ENCODE results near the gene PSG7. TPM values are rescaled to one million over a fixed set of nuclear protein-coding genes. Genes with fewer than 3 reads are reported as not detected.
"Not testable (repeated sequence)": the region's sequence is repeated elsewhere in the genome, so short reads cannot be mapped to it uniquely, and the experiment has no call there.

The PSG7 gene
- total RNA-seq, 2 donors from 2014 or later, result not detected

DNA sequence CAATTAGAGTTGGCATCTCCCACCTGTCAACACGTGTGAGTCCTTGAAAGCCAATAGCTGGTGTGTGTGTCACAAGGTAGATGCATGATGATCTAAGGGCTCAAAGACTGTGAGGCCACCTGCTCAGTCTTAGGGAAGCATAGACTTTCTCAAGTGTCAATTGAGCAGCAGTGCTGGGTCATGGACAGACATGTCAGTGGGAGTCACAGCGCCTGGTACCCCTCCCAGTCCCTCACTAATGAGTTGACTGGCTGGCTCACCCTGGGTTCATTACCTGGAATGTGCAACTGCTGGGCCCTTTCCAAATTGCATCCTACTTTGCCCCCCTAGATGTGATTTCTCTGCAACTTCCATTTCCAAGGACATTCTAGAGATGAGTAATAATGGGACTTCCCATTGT is 10.2 kb downstream of the PSG7 start:
- Histone ChIP-seq H3K27ac (no peak overlapping the region), H3K36me3 (no peaks in the 10 kb centered on the region), H3K27me3 (replicated peaks; ENCODE audit: insufficient read depth) (no peaks in the 10 kb centered on the region), H3K4me1 (ENCODE audit: control insufficient read depth in 1 of 2, low read depth in 2 of 2) (no peaks in the 10 kb centered on the region), H3K4me3 (no peak overlapping the region), H3K9me3 (no peaks in the 10 kb centered on the region)
- DNase-seq (ENCODE audit: low spot score) (no peak), ATAC-seq (ENCODE audit: insufficient number of reproducible peaks, low FRiP score, low read depth) (no peak)
- TF ChIP-seq, protein P1, sequence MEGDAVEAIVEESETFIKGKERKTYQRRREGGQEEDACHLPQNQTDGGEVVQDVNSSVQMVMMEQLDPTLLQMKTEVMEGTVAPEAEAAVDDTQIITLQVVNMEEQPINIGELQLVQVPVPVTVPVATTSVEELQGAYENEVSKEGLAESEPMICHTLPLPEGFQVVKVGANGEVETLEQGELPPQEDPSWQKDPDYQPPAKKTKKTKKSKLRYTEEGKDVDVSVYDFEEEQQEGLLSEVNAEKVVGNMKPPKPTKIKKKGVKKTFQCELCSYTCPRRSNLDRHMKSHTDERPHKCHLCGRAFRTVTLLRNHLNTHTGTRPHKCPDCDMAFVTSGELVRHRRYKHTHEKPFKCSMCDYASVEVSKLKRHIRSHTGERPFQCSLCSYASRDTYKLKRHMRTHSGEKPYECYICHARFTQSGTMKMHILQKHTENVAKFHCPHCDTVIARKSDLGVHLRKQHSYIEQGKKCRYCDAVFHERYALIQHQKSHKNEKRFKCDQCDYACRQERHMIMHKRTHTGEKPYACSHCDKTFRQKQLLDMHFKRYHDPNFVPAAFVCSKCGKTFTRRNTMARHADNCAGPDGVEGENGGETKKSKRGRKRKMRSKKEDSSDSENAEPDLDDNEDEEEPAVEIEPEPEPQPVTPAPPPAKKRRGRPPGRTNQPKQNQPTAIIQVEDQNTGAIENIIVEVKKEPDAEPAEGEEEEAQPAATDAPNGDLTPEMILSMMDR (IDR thresholded peaks at IDR 0.05), result no peak

DNA sequence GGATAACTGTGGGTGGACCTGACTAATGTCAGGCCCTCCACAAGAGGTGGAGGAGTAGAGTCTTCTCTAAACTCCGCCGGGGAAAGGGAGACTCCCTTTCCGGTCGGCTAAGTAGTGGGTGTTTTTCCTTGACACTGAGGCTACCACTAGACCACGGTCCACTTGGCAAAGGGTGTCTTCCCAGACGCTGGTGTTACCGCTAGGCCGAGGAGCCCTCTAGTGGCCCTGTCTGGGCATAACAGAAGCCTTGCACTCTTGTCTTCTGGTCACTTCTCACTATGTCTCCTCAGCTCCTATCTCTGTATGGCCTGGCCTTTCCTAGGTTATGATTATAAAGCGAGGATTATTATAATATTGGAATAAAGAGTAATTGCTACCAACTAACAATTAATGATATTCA is 13.9 kb downstream of the PSG7 start:
- not testable (repeated sequence) for H3K9me3 ChIP-seq; H3K36me3 ChIP-seq; H3K27ac ChIP-seq; H3K4me3 ChIP-seq; H3K27me3 ChIP-seq (replicated peaks; ENCODE audit: insufficient read depth); ATAC-seq (ENCODE audit: insufficient number of reproducible peaks, low FRiP score, low read depth); DNase-seq (ENCODE audit: low spot score); H3K4me1 ChIP-seq (ENCODE audit: control insufficient read depth in 1 of 2, low read depth in 2 of 2)

DNA sequence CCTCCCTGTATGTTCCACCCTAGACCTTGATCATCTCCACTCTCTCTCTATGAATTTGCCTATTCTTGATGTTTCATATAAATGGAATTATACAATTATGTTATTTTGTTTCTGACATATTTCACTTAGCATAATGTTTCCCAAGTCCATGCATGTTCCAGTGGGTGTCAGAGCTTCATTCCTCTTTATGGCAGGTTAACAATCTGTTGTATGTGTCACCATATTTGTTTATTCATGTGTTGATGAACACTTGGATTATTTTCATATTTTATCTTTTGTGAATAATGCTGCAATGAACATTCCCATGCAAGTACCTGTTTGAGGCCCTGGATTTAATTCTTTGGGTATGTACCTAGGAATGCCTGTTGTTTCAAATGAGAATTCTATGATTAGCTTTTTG is 16.0 kb downstream of the PSG7 start:
- H3K4me3 ChIP-seq; H3K9me3 ChIP-seq; H3K27me3 ChIP-seq (replicated peaks; ENCODE audit: insufficient read depth); DNase-seq (ENCODE audit: low spot score); ATAC-seq (ENCODE audit: insufficient number of reproducible peaks, low FRiP score, low read depth); H3K36me3 ChIP-seq; H3K4me1 ChIP-seq (ENCODE audit: control insufficient read depth in 1 of 2, low read depth in 2 of 2); H3K27ac ChIP-seq: not testable (repeated sequence)

DNA sequence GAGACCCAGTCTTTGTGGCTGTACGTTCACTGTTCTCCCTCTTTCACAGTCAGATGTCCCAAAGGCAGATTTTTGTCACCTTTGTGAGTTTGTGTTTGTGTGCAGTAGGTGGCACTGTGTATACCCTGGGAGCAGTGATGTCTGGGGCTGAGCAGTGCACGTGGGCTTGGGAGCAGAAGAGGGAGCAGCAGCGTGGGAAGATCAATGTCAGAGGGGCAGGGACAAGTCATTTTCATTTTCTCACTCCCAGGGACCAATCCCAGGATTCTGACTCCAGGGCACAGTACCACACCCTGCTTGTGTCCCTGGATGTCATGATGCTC is 17.3 kb downstream of the PSG7 start:
- Histone ChIP-seq H3K4me1 (ENCODE audit: control insufficient read depth in 1 of 2, low read depth in 2 of 2) (no peaks in the 10 kb centered on the region), H3K36me3 (no peaks in the 10 kb centered on the region), H3K9me3 (no peaks in the 10 kb centered on the region), H3K27me3 (replicated peaks; ENCODE audit: insufficient read depth) (no peaks in the 10 kb centered on the region), H3K27ac (no peak overlapping the region), H3K4me3 (no peak overlapping the region)
- TF ChIP-seq, protein P1 (IDR thresholded peaks at IDR 0.05), result no peak
- no peak for DNase-seq (ENCODE audit: low spot score)
- ATAC-seq (ENCODE audit: insufficient number of reproducible peaks, low FRiP score, low read depth), result no peak

DNA sequence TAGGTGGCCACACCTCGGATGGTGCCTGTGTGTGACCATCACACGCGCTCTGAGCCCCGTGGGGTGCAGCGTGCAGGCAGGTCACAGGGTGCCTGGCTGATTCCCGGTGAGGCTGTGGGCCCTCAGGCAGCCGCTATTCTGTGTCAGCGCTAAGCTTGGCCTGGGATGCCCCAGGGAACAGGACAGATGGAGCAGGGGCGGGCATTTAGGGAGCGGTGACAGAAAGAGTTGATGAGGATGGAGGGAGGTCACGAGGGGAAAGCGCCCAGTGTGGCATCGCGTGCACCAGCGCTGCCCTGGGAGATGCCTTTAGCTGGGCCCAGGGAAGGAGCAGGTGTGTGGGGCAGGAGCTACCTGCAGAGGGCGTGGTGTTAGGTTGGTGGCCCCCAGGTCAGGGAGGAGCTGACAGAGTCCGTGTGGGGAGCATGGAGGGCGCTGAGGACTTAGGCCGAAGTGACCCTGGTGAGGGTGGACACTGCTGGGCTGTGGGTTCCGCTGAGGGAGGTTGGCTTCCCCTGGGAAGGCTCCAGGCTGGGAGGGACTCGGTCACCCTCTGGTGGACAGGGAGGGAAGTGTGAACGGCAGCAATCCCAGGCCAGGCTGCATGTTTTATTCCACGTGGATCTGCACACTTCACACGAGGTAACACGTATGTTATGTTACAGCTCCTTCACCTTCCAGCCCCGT is 17.8 kb downstream of the PSG7 start:
- not testable (repeated sequence) for H3K36me3 ChIP-seq; H3K4me3 ChIP-seq; DNase-seq (ENCODE audit: low spot score); ATAC-seq (ENCODE audit: insufficient number of reproducible peaks, low FRiP score, low read depth); H3K27me3 ChIP-seq (replicated peaks; ENCODE audit: insufficient read depth); H3K4me1 ChIP-seq (ENCODE audit: control insufficient read depth in 1 of 2, low read depth in 2 of 2); H3K9me3 ChIP-seq; H3K27ac ChIP-seq

DNA sequence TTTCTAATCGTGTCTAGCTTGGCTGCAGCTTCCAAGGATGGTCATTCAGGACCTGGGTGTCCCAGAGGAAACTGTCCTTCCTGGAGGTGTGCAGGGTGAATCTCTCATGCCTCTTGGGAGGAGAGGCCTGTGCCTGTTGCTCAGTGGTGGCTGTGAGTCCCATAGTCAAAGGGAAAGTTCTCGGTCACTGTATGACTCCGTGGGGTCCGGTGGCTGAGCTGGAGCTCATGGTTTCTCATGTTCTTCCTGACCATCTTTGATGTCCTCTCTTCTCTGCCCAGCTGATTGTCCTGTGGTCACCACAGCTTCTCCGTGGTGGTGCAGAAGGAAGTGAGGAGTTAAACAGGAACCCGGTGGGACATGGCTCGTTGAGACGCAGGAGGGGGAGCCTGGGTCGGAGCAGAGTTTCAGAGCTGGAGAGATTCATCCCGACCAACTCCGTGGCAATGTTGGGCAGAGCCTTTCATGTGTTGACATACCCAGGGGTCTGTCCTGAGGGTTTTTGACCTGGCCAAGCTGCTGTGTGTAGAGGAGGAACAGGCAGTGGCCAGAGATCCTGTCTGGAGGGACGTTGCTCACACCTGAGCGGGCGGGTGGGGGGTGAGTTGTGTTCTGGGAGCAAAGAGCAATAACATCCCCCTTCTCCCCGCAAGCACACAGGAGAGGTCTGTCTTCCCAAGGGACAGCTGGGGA is 18.5 kb downstream of the PSG7 start:
- not testable (repeated sequence) for H3K9me3 ChIP-seq; H3K4me3 ChIP-seq; DNase-seq (ENCODE audit: low spot score); H3K4me1 ChIP-seq (ENCODE audit: control insufficient read depth in 1 of 2, low read depth in 2 of 2); H3K36me3 ChIP-seq; ATAC-seq (ENCODE audit: insufficient number of reproducible peaks, low FRiP score, low read depth); H3K27me3 ChIP-seq (replicated peaks; ENCODE audit: insufficient read depth); H3K27ac ChIP-seq

DNA sequence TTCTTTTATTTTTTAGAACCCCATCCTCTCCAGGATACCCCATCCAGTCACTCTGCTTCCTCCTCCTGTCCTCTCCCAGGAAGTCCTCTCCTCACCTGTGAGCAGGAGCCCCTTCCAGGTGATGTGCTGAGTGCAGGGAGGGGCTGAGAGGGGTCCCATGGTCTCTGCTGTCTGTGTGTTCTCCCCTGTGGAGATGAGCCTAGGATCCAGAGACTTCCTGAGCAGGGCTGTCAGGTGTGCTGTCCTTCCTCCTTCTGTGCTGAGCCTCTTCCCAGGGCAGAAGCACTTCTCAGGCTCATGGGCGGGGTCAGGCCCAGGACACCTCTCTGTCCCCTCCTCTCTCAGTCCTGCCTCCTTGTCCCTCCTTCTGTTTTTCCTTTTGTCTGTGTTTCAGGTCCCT is 19.4 kb downstream of the PSG7 start, which contains the start of gene PSG6:
TSS of gene PSG6 (minus strand) at position 261 of the 400 bp plus-strand sequence. CDS start at position 159, 102 bp downstream.
- H3K4me3 ChIP-seq; H3K36me3 ChIP-seq; H3K9me3 ChIP-seq; ATAC-seq (ENCODE audit: insufficient number of reproducible peaks, low FRiP score, low read depth); DNase-seq (ENCODE audit: low spot score); H3K27ac ChIP-seq; H3K4me1 ChIP-seq (ENCODE audit: control insufficient read depth in 1 of 2, low read depth in 2 of 2); H3K27me3 ChIP-seq (replicated peaks; ENCODE audit: insufficient read depth): not testable (repeated sequence)

DNA sequence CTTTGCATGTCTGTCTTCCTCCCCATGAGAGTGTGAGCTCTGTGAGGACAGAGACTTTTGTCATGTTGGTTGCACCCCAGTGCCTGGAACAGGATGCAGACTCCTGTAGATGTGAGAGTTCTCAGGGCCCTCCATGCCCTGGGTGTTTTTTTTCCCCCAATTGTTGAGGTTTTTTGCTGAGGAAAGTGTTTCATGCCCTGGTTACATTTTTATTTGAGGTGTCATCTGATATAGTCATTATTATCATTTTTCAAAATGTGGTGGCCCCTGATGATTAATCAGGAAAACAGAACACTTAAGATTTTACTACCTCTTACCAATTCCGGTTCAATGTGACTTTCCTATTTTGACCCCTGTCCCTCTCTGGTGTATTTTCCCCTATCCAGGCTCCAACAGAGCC is 20.1 kb downstream of the PSG7 start:
- H3K9me3 ChIP-seq; ATAC-seq (ENCODE audit: insufficient number of reproducible peaks, low FRiP score, low read depth); H3K4me3 ChIP-seq; H3K4me1 ChIP-seq (ENCODE audit: control insufficient read depth in 1 of 2, low read depth in 2 of 2); H3K27me3 ChIP-seq (replicated peaks; ENCODE audit: insufficient read depth); DNase-seq (ENCODE audit: low spot score); H3K27ac ChIP-seq; H3K36me3 ChIP-seq: not testable (repeated sequence)

DNA sequence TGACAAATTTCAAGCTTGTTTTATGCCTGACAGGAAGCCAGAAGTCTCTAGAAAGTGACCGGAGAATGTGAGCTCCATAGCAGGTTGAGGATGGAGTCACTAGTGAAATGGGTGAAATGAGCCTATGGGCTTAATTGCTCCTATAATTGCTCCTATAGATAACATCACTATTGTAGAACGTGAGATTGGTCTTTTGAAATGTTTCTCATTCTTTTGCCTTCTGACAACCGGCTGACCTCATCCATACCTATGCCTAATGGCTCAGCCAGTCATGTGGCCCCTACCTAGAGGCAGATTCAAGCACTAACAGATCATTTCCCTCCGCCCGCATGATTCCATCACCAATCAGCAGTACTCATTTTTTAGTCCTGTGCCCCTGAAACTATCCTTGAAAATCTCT is 23.5 kb downstream of the PSG7 start:
- ATAC-seq (ENCODE audit: insufficient number of reproducible peaks, low FRiP score, low read depth); H3K4me1 ChIP-seq (ENCODE audit: control insufficient read depth in 1 of 2, low read depth in 2 of 2); DNase-seq (ENCODE audit: low spot score); H3K4me3 ChIP-seq; H3K27me3 ChIP-seq (replicated peaks; ENCODE audit: insufficient read depth); H3K9me3 ChIP-seq; H3K27ac ChIP-seq; H3K36me3 ChIP-seq: not testable (repeated sequence)

DNA sequence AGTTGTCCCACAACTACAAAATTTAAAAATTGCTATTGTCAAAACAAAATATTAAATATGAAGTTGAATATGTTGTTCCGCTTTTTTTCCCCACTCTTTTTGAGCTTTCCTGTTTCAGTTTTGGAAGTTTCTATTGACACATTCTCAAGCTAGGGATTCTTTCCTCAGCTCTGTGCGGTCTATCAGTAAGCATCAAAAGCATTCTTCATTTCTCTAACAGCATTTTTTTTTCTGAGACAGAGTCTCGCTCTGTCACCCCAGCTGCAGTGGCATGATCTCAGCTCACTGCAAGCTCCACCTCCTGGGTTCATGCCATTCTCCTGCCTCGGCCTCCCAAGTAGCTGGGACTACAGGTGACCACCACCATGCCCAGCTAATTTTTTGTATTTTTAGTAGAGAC is 24.1 kb downstream of the PSG7 start:
- not testable (repeated sequence) for H3K27ac ChIP-seq; ATAC-seq (ENCODE audit: insufficient number of reproducible peaks, low FRiP score, low read depth); H3K9me3 ChIP-seq; DNase-seq (ENCODE audit: low spot score); H3K36me3 ChIP-seq; H3K4me3 ChIP-seq; H3K4me1 ChIP-seq (ENCODE audit: control insufficient read depth in 1 of 2, low read depth in 2 of 2); H3K27me3 ChIP-seq (replicated peaks; ENCODE audit: insufficient read depth)

DNA sequence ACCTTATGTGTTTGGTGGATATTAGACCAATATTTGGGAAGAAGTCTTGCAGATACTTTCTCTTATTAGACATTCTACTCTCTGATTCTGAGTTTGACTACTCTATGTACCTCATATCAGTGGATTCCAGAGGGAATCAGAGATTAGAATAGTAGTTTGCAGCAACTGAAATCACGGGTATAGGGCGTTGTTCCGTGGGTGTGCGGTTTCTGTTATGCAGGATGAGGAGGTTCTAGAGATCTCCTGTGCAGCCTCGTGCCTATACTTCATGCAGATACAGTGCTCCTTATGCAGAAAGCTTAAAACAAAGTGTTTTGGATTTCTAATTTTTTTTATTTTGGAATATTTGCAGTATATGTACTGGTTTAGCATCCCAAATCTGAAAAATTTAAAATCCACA is 25.3 kb downstream of the PSG7 start:
- H3K9me3 ChIP-seq; H3K4me1 ChIP-seq (ENCODE audit: control insufficient read depth in 1 of 2, low read depth in 2 of 2); ATAC-seq (ENCODE audit: insufficient number of reproducible peaks, low FRiP score, low read depth); DNase-seq (ENCODE audit: low spot score); H3K27ac ChIP-seq; H3K36me3 ChIP-seq; H3K27me3 ChIP-seq (replicated peaks; ENCODE audit: insufficient read depth); H3K4me3 ChIP-seq: not testable (repeated sequence)
